GM13976 (cell line): ENCODE measurements around the gene CA7.

ENCODE experiments used
- DNase-seq: peaks from one replicate; pipeline ENCODE4 v3.0.0; 2012; ENCODE audit warnings: low spot score
- CTCF ChIP-seq: IDR thresholded peaks from 2 replicates; pipeline ENCODE4 v1.5.1; 2012; ENCODE audit warnings: borderline replicate concordance, mild to moderate bottlenecking; ENCODE audit not compliant: insufficient read depth; ENCODE audit errors: extremely low read depth, missing control alignments, control extremely low read depth
- in situ Hi-C: fragments of 300-500 bp; cut with MboI; formaldehyde crosslinking; loops from one replicate; pipeline ENCODE4 v1.12.0; 2022; ENCODE audit warnings: low sequenced_read_pairs, mixed read lengths, inconsistent platforms; ENCODE audit not compliant: unreplicated experiment

Gene CA7

GRCh38 chr16:66871840-66872239, 27.6 kb downstream of the CA7 start:
- DNase-seq, result no peak
- in situ Hi-C loops, result loop anchor here (25.0 kb wide), 1 partner anchor 460 kb away; no protein-coding TSS in a partner anchor
- TF ChIP-seq CTCF, result no peak

GRCh38 chr16:66872559-66872942, 28.3 kb downstream of the CA7 start:
- in situ Hi-C loops, result loop anchor here (25.0 kb wide), 1 partner anchor 460 kb away; no protein-coding TSS in a partner anchor
- TF ChIP-seq CTCF, result no peak

GRCh38 chr16:66872943-66873684, 28.9 kb downstream of the CA7 start:
- peak; percentile 98 for TF ChIP-seq CTCF
- DNase-seq, result peak; percentile 91
- in situ Hi-C loops, result loop anchor here (25.0 kb wide), 1 partner anchor 461 kb away; no protein-coding TSS in a partner anchor

More at GRCh38 chr16:66872559-66872942, 28.3 kb downstream of the CA7 start:
- no peak for DNase-seq

GRCh38 chr16:66873685-66874055, 29.5 kb downstream of the CA7 start:
- in situ Hi-C loops, result loop anchor here (25.0 kb wide), 1 partner anchor 461 kb away; no protein-coding TSS in a partner anchor
- DNase-seq, result no peak
- TF ChIP-seq CTCF, result no peak

GRCh38 chr16:66874079-66874775, 30.0 kb downstream of the CA7 start:
- TF ChIP-seq CTCF, result no peak
- in situ Hi-C loops, result loop anchor here (25.0 kb wide), 1 partner anchor 462 kb away; no protein-coding TSS in a partner anchor

GRCh38 chr16:66878067-66878466, 33.9 kb downstream of the CA7 start:
- TF ChIP-seq CTCF, result no peak
- in situ Hi-C loops, result no loop called here

More at GRCh38 chr16:66874079-66874775, 30.0 kb downstream of the CA7 start:
- DNase-seq, result no peak

More at GRCh38 chr16:66878067-66878466, 33.9 kb downstream of the CA7 start:
- DNase-seq, result no peak
